GM13976 (cell line): ENCODE measurements around the gene GID8.

Source experiments
- DNase-seq: peaks from one replicate; pipeline ENCODE4 v3.0.0; 2012; ENCODE audit warnings: low spot score
- CTCF ChIP-seq: IDR thresholded peaks from 2 replicates; pipeline ENCODE4 v1.5.1; 2012; ENCODE audit warnings: borderline replicate concordance, mild to moderate bottlenecking; ENCODE audit not compliant: insufficient read depth; ENCODE audit errors: extremely low read depth, missing control alignments, control extremely low read depth
- in situ Hi-C: fragments of 300-500 bp; cut with MboI; formaldehyde crosslinking; loops from one replicate; pipeline ENCODE4 v1.12.0; 2022; ENCODE audit warnings: low sequenced_read_pairs, mixed read lengths, inconsistent platforms; ENCODE audit not compliant: unreplicated experiment

GID8 gene

GRCh38 chr20:62891111-62891510, 46.8 kb upstream of the GID8 start:
- no peak for DNase-seq
- in situ Hi-C loops, result no loop called here
- no peak for TF ChIP-seq CTCF

- TF ChIP-seq CTCF, result no peak
- no peak for DNase-seq
- in situ Hi-C loops, result no loop called here
Observed at GRCh38 chr20:62892348-62893304, 45.3 kb upstream of the GID8 start.

- in situ Hi-C loops, result no loop called here
- no peak for DNase-seq
- TF ChIP-seq CTCF, result no peak
Observed at GRCh38 chr20:62893700-62894099, 44.2 kb upstream of the GID8 start.

- no peak for TF ChIP-seq CTCF
- in situ Hi-C loops, result no loop called here
- DNase-seq, result no peak
Observed at GRCh38 chr20:62894261-62894660, 43.7 kb upstream of the GID8 start.

GRCh38 chr20:62895539-62895938, 42.4 kb upstream of the GID8 start:
- no peak for TF ChIP-seq CTCF
- in situ Hi-C loops, result no loop called here
- no peak for DNase-seq

- no peak for TF ChIP-seq CTCF
- no peak for DNase-seq
- in situ Hi-C loops, result no loop called here
Observed at GRCh38 chr20:62896526-62896925, 41.4 kb upstream of the GID8 start.
